Common myeloid progenitor, CD34-positive (primary cell): ENCODE results near the gene ANO1.

Experiments
- CTCF ChIA-PET: fragments of 350-600 bp; sonication (Branson Sonifier 250); formaldehyde crosslinking; loops from one replicate; lab custom pipeline; 2021; ENCODE audit warnings: antibody characterized with exemption; lab: Charles Lee
- POLR2A ChIA-PET: fragments of 350-600 bp; sonication (Branson Sonifier 250); formaldehyde crosslinking; loops from one replicate; lab custom pipeline; 2021; ENCODE audit warnings: antibody characterized with exemption; lab: Charles Lee
- DNase-seq, 3 donors: peaks; one replicate each; pipeline versions ENCODE4 v3.0.0 to v3.0.0-alpha.2; 2013
- H3K27ac ChIP-seq, 2 experiments: 1 replicate in 1 of 2; 2 replicates in 1 of 2; pipeline ENCODE4 v1.7.0; 2013; ENCODE audit warnings: inconsistent platforms in 2 of 2, low read length in 2 of 2, mild to moderate bottlenecking in 2 of 2, low read depth in 1 of 2, moderate library complexity in 1 of 2; ENCODE audit not compliant: severe bottlenecking in 2 of 2, insufficient read depth in 1 of 2, poor library complexity in 1 of 2
- H3K27me3 ChIP-seq, 5 experiments: replicated peaks in 2 of 5; 1 replicate in 3 of 5; 2 replicates in 2 of 5; pipeline versions ENCODE4 v1.6.1 to v1.7.0; 2013; ENCODE audit warnings: low read length in 4 of 5, mild to moderate bottlenecking in 2 of 5, moderate library complexity in 2 of 5, inconsistent platforms in 1 of 5; ENCODE audit not compliant: insufficient read depth in 5 of 5, control insufficient read depth in 4 of 5
- H3K36me3 ChIP-seq, 4 experiments: 1 replicate in 2 of 4; 2 replicates in 2 of 4; pipeline versions ENCODE4 v1.6.1 to v1.7.0; 2013; ENCODE audit warnings: low read length in 3 of 4, control low read depth in 1 of 4, mild to moderate bottlenecking in 1 of 4; ENCODE audit not compliant: control insufficient read depth in 4 of 4, insufficient read depth in 4 of 4
- H3K4me1 ChIP-seq, 4 experiments: 1 replicate in 3 of 4; 2 replicates in 1 of 4; pipeline versions ENCODE4 v1.6.1 to v1.7.1; 2013; ENCODE audit warnings: low read length in 3 of 4, mild to moderate bottlenecking in 3 of 4, control low read depth in 1 of 4, inconsistent platforms in 1 of 4, moderate library complexity in 1 of 4; ENCODE audit not compliant: control insufficient read depth in 4 of 4, insufficient read depth in 4 of 4; ENCODE audit errors: control extremely low read depth in 1 of 4
- H3K4me3 ChIP-seq, 7 experiments: 1 replicate in 4 of 7; 2 replicates in 3 of 7; pipeline versions ENCODE4 v1.5.1 to v1.7.0; 2013; ENCODE audit warnings: mild to moderate bottlenecking in 7 of 7, low read length in 6 of 7, moderate library complexity in 6 of 7, inconsistent platforms in 2 of 7, low read depth in 2 of 7, control low read depth in 1 of 7; ENCODE audit not compliant: insufficient read depth in 4 of 7, control insufficient read depth in 1 of 7; ENCODE audit errors: extremely low read depth in 1 of 7
- H3K9me3 ChIP-seq, 5 experiments: 1 replicate in 4 of 5; 2 replicates in 1 of 5; pipeline versions ENCODE4 v1.6.1 to v1.7.1; 2013; ENCODE audit warnings: low read length in 4 of 5, mild to moderate bottlenecking in 2 of 5, inconsistent platforms in 1 of 5, low read depth in 1 of 5, moderate library complexity in 1 of 5; ENCODE audit not compliant: control insufficient read depth in 4 of 5, insufficient read depth in 2 of 5; ENCODE audit errors: control extremely low read depth in 1 of 5
- WGBS: methylation state at CpG from one replicate; pipeline ENCODE4 v1.1.5; 2013; ENCODE audit not compliant: insufficient coverage; 5-methylcytosine and 5-hydroxymethylcytosine counted together

ANO1 gene

DNA sequence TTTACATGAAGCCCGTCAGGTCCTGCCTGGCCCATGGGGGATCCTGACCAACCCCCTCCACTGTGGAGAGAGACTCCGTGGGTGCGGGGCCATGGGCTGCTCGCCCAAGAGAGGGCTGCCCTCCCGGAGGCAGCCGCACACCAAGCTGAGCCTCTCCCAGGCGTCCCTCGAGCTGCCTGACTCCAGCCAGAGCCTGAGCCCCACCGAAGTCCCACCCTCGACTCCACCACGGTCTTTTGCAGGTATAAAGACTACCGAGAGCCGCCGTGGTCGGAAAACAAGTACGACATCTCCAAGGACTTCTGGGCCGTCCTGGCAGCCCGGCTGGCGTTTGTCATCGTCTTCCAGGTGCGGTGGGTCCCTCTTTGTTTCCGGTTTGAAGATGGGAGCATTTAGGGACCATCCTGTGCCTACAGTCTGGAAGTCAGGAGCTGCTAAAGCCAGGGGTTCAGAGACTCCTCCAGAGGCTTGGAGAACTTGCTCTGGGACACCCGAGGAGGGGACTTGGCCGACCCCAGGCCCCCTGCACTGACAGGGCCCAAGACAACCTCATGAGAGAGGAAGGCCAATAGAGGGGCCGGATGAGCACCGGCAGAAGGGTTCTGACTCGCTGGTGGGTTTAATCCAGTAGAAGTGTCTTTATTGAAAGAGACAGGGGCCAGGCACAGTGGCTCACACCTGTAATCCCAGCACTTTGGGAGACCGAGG, 107.4 kb downstream of the ANO1 start:
- Histone ChIP-seq H3K4me1 (no peaks in the 10 kb centered on the region), H3K36me3 (no peaks in the 10 kb centered on the region), H3K4me3 (no peak overlapping the region), H3K27me3 (peaks cover 0 to 22% (median 5%) of the 10 kb centered on the region in 5 experiments), H3K9me3 (no peaks in the 10 kb centered on the region), H3K27ac (no peak overlapping the region)
- WGBS = 96% methylated on average over 28 of the region's 28 CpGs
- POLR2A ChIA-PET = no interaction called here
- CTCF ChIA-PET = no interaction called here
- no peak for DNase-seq

DNA sequence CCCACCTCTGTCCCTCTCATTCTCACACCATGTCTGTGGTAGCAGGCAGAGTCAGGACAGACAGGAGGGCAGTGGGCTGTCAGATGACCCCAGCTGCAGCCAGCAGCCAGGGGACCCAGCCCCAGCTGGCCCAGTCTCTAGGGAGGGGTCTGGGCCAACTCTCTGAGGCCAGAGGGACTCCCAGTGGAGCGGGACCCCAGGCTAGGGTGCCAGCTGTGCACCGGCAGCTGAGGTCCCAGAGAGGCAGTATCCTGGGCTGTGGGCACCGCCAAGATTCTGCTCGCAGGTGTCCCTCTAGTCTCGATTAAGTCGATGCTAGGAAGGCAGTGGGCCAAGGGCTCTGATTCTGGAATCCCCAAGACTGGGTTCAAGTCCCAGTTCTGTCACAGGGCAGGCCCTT, 108.3 kb downstream of the ANO1 start:
- DNase-seq = no peak
- Histone ChIP-seq H3K9me3 (no peaks in the 10 kb centered on the region), H3K4me3 (no peak overlapping the region), H3K27ac (no peak overlapping the region), H3K4me1 (no peaks in the 10 kb centered on the region), H3K27me3 (peaks cover 0 to 22% (median 6%) of the 10 kb centered on the region in 5 experiments), H3K36me3 (no peaks in the 10 kb centered on the region)
- WGBS = 95% methylated on average over 6 of the region's 6 CpGs
- ChIA-PET CTCF (interaction anchor here (0.7 kb wide), 1 partner anchor 275 kb away, joined by 3 read pairs; no protein-coding TSS in a partner anchor), POLR2A (no interaction called here)

GRCh38 chr11:70186936-70187335, 108.8 kb downstream of the ANO1 start:
- ChIA-PET CTCF (interaction anchor here (0.7 kb wide), 1 partner anchor 275 kb away, joined by 3 read pairs; no protein-coding TSS in a partner anchor), POLR2A (no interaction called here)
- H3K4me1 ChIP-seq = no peaks in the 10 kb centered on the region
- H3K4me3 ChIP-seq = no peak overlapping the region
- no peak overlapping the region for H3K27ac ChIP-seq
- peaks cover 0 to 22% (median 4%) of the 10 kb centered on the region in 5 experiments for H3K27me3 ChIP-seq
- DNase-seq = no peak
- no peaks in the 10 kb centered on the region for H3K9me3 ChIP-seq
- no peaks in the 10 kb centered on the region for H3K36me3 ChIP-seq
- WGBS = 100% methylated on average over 5 of the region's 10 CpGs

DNA sequence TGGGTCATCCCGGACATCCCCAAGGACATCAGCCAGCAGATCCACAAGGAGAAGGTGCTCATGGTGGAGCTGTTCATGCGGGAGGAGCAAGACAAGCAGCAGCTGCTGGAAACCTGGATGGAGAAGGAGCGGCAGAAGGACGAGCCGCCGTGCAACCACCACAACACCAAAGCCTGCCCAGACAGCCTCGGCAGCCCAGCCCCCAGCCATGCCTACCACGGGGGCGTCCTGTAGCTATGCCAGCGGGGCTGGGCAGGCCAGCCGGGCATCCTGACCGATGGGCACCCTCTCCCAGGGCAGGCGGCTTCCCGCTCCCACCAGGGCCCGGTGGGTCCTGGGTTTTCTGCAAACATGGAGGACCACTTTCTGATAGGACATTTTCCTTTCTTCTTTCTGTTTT, 109.7 kb downstream of the ANO1 start:
- POLR2A ChIA-PET = no interaction called here
- no peaks in the 10 kb centered on the region for H3K4me1 ChIP-seq
- no peak for DNase-seq
- no peak overlapping the region for H3K4me3 ChIP-seq
- WGBS = 98% methylated on average over 8 of the region's 15 CpGs
- H3K27me3 ChIP-seq = peaks cover 0 to 22% (median 4%) of the 10 kb centered on the region in 5 experiments
- H3K36me3 ChIP-seq = no peaks in the 10 kb centered on the region
- H3K9me3 ChIP-seq = no peaks in the 10 kb centered on the region
- CTCF ChIA-PET = interaction anchor here (1.2 to 1.6 kb wide), 2 partner anchors 8 to 269 kb away, joined by 4 to 5 read pairs; no protein-coding TSS in a partner anchor
- no peak overlapping the region for H3K27ac ChIP-seq

DNA sequence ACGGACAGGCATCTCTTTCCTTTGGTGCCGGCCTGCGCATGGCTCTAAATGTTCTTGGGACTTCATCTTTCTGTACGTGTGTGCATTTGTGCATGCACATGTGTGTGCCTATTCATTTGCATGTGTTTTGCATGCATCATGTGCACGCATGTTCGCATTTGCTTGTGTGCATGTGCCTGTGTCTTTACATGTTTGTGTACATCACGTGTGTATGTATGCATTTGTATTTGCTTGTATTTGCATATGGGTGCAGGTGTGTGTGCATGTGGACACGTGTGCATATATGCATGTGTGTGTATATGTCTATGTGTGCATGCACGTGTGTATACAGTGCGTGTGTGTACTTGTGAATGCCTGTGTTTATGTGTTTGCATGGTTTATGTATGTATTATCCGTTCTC, 111.5 kb downstream of the ANO1 start:
- POLR2A ChIA-PET = no interaction called here
- Histone ChIP-seq H3K27me3 (peaks cover 0 to 22% (median 3%) of the 10 kb centered on the region in 5 experiments), H3K4me3 (no peak overlapping the region), H3K36me3 (no peaks in the 10 kb centered on the region), H3K27ac (no peak overlapping the region), H3K4me1 (no peaks in the 10 kb centered on the region), H3K9me3 (no peaks in the 10 kb centered on the region)
- no peak for DNase-seq
- WGBS = 100% methylated on average over 7 of the region's 11 CpGs
- CTCF ChIA-PET = no interaction called here

DNA sequence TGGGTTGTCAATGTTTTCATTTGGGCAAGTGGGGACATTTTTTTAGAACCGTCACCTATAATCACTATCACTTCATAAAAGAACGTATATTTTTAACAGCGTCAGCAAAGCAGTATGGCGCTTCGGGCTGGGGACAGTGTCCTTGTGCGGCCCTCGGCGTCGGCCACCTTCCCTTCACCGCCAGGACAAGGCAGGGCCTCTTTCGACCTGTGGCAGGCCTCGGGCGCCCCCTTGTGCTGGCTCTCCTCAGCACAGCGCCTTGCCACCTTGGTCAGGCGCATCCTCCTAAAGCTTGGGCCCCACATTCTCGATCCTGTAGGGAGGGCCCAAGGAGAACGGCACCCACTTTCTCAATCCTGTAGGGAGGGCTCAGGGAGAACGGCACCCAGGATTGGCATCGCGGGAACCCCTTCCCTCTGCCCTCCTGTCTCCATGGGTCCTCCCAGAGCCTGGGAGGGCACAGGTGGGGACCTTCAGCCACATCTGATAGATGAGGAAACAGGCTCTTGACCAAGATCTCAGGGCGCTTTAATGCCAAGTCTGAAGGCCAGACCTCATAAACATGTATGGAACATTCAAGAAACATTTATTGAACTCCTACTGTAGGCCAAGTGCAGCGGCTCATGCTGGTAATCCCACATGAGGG, 113.5 kb downstream of the ANO1 start:
- Histone ChIP-seq H3K27ac (no peak overlapping the region), H3K4me3 (no peak overlapping the region), H3K4me1 (no peaks in the 10 kb centered on the region), H3K36me3 (no peaks in the 10 kb centered on the region), H3K27me3 (peaks cover 0 to 17% (median 3%) of the 10 kb centered on the region in 5 experiments), H3K9me3 (no peaks in the 10 kb centered on the region)
- ChIA-PET POLR2A (no interaction called here), CTCF (interaction anchor here (1.2 to 2.1 kb wide), 2 partner anchors 264 to 272 kb away, joined by 3 to 13 read pairs; no protein-coding TSS in a partner anchor)
- DNase-seq = peak; percentile 35 to 57 (median 50)
- 45% methylated on average over 21 of the region's 22 CpGs for WGBS
